Effector memory CD8-positive, alpha-beta T cell (primary cell): ENCODE data around the gene CCDC102A.

ENCODE experiments used
- ATAC-seq: fragments of 150-1000 bp; cut with Tn5 transposase; replicated peaks from 2 replicates; pipeline ENCODE4 v1.10.0; 2021; ENCODE audit warnings: mild to moderate bottlenecking, moderate library complexity
- DNase-seq, 3 experiments: peaks; one replicate each; pipeline ENCODE4 v3.0.0; 2021
- H3K27ac Mint-ChIP-seq, 2 donors: one replicate each; pipeline ENCODE4 v1.8.0; 2022; ENCODE audit warnings: mild to moderate bottlenecking in 2 of 2, mixed read lengths in 2 of 2, moderate library complexity in 2 of 2
- H3K27me3 Mint-ChIP-seq, 2 donors: one replicate each; pipeline ENCODE4 v1.8.0; 2022; ENCODE audit warnings: mixed read lengths in 2 of 2
- H3K36me3 Mint-ChIP-seq: one replicate; pipeline ENCODE4 v1.8.0; 2022; ENCODE audit warnings: mild to moderate bottlenecking, moderate library complexity, mixed read lengths; ENCODE audit not compliant: insufficient read depth
- H3K4me1 Mint-ChIP-seq, 2 donors: one replicate each; pipeline ENCODE4 v1.8.0; 2022; ENCODE audit warnings: low read depth in 2 of 2, mixed read lengths in 2 of 2
- H3K4me3 Mint-ChIP-seq, 2 donors: one replicate each; pipeline ENCODE4 v1.8.0; 2022; ENCODE audit warnings: mild to moderate bottlenecking in 2 of 2, mixed read lengths in 2 of 2, moderate library complexity in 2 of 2
- H3K9me3 Mint-ChIP-seq, 2 donors: one replicate each; pipeline ENCODE4 v1.8.0; 2022; ENCODE audit warnings: mixed read lengths in 2 of 2

CCDC102A gene

DNA sequence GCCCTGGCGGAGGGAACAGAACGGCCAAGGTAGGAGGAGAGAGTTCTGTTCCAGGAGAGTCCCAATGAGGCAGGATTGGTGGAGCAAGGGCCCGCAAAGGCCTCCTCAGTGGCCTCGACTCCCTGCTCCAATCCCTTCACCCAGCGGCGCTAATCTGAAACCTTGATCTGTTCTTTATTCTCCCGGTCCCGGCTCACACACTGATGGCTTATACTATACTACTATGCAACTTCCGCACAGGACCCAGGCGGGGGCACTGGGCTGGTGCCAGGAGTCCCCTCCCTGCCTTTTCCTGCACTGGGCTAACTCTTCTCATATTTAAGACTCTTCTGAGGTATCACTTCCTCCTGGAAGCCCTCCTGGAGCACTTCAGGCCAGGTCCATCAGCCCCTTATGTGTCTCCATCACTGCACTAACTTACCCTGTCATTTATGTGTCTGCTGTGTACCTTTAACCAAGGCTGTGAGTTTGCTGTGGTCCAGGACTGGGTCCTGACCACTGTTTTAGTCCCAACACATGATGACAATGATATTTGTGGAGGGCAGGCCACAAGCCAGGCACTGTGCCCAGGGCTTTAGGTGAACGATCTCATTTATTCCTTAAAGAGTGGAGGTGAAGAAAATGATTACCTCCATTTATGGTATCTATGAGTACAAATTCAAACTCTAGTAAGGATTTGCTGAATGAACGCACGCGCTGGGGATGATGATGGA lies 6.8 kb downstream of the CCDC102A start:
- H3K27ac Mint-ChIP-seq, result peak overlapping the region; percentile 85 to 97
- peaks cover 48 to 49% of the 10 kb centered on the region in 2 donors for H3K4me1 Mint-ChIP-seq
- H3K36me3 Mint-ChIP-seq, result peaks cover 18% of the 10 kb centered on the region
- peak overlapping the region; percentile 72 to 84 for H3K4me3 Mint-ChIP-seq
- H3K27me3 Mint-ChIP-seq, result no peaks in the 10 kb centered on the region
- DNase-seq (no peak), ATAC-seq (peak; percentile 13)
- no peaks in the 10 kb centered on the region for H3K9me3 Mint-ChIP-seq

DNA sequence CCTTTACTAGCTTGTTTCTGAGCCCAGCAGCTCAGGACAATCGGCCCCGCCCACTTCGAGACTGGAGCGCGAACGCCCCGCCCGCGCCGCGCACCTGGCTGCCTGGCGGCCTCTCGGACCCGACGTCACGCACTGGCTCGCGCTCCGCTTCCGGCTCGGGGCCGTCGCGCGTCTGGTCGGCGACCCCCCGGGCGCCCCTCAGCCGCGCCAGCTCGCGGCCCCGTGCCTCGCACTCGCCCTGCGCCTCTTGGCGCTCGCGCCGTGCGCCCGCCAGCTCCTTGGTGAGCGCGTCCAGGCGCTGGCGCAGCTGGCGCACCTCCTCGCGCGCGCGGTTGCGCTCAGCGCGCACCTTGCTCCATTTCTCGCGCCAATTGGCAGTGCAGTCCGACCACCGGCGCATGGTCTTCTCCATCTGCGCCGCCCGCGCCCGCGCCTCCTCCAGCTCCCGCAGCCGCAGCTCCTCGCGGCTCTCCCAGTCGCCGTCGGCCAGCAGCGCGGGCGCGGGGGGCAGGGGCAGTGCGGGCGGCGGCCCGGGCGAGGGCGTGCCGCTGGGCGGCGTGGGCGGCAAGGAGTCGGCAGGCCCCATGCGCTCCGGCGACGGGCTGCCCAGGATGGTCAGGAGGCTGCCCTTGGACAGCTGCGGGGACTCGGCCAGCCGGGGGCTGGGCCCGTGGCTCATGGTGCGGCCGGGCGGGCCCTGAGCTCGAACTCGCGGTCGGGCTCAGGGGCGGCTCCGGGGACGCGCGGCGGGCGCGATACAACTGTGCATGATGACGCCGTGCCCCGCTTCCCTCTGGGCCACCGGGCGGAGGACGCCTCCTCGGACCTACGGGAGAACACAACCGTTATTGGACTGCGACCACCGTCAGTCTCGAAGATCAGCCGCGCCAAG lies 7.6 kb downstream of the CCDC102A start:
- DNase-seq (no peak), ATAC-seq (no peak)
- Mint-ChIP-seq H3K9me3 (no peaks in the 10 kb centered on the region), H3K27ac (peak overlapping the region in 1 of 2 donors; percentile 97), H3K36me3 (peaks cover 18% of the 10 kb centered on the region), H3K27me3 (no peaks in the 10 kb centered on the region), H3K4me3 (peak overlapping the region in 1 of 2 donors; percentile 15), H3K4me1 (peaks cover 40 to 41% of the 10 kb centered on the region in 2 donors)

DNA sequence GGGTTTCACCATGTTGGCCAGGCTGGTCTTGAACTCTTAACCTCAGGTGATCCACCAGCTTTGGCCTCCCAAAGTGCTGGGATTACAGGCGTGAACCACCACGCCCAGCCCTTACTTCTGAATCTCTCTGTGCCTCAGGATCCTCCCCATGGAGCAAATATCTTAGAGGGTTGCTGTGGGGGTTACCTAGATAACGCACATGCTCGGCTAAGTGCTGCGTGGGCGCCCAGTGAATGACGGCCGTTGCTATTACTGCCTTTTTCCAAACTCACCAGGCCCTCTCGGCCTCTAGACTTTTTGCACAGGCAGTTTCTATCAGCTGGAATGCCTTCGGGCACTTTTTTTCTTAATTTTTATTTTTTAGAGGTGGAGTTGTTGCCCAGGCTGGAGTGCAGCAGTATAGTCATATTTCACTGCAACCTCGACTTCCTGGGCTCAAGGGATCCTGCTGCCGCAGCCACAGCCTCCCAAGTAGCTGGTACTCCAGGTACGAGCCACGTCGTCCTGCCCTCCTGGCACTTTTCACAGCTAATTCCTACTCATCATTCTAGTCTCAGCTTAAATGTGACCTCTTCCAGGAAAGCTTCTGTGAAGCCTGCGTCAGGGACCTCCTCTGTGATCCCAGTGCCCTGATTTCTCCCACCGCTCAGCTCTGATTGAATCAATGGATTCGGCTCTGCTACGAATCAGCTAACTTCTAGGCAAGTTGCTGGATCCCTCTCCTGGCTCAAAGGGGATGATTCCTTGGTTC lies 8.6 kb downstream of the CCDC102A start:
- no peak overlapping the region for H3K27ac Mint-ChIP-seq
- no peak overlapping the region for H3K4me3 Mint-ChIP-seq
- no peaks in the 10 kb centered on the region for H3K27me3 Mint-ChIP-seq
- peaks cover 33 to 35% of the 10 kb centered on the region in 2 donors for H3K4me1 Mint-ChIP-seq
- peaks cover 18% of the 10 kb centered on the region for H3K36me3 Mint-ChIP-seq
- H3K9me3 Mint-ChIP-seq, result no peaks in the 10 kb centered on the region
- DNase-seq (no peak), ATAC-seq (no peak)

DNA sequence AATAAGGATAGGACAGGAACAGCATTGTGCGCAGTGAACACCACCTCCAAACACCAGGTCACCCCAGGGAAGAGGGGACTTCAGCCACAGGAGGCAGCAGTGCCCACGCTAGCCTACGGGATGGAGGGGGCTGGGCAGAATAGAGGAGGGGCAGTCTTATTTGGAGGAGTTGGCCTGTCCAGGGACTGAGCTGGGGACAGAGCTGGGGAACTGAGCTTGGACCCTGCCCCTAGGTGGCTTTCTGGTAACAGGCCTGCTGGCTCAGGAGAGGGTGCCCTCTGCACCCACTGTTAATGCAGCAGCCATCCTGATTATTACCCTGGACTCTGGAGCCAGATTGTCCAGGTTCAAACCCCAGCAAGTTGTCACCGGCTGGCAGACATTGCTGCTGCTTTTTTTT lies 9.3 kb downstream of the CCDC102A start:
- H3K27me3 Mint-ChIP-seq, result no peaks in the 10 kb centered on the region
- no peak overlapping the region for H3K27ac Mint-ChIP-seq
- H3K4me1 Mint-ChIP-seq, result peaks cover 30 to 32% of the 10 kb centered on the region in 2 donors
- DNase-seq (no peak), ATAC-seq (no peak)
- H3K36me3 Mint-ChIP-seq, result peaks cover 18% of the 10 kb centered on the region
- H3K9me3 Mint-ChIP-seq, result no peaks in the 10 kb centered on the region
- H3K4me3 Mint-ChIP-seq, result no peak overlapping the region

DNA sequence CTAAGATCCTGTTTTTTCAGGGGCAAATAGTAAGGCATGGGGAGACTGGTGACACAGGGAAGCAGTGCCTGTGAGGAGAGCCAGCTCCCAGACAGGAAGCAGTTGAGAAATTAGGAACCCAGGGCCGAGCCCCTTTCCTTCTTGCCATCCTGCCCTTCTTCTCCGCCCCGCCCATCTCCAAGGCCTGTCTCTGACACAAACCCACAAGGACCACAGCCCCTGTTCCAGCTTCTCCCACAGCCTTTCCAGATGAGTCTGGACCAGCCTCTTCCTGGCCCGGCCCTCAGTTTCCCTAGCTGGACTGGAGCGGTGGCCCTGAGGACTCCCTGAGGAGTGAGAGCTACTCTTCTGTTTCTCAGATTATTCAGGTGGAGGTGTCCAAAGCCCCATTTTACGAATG lies 9.9 kb downstream of the CCDC102A start:
- H3K27me3 Mint-ChIP-seq, result no peaks in the 10 kb centered on the region
- H3K36me3 Mint-ChIP-seq, result peaks cover 18% of the 10 kb centered on the region
- H3K4me1 Mint-ChIP-seq, result peaks cover 25 to 27% of the 10 kb centered on the region in 2 donors
- no peak overlapping the region for H3K27ac Mint-ChIP-seq
- no peak for DNase-seq
- ATAC-seq, result no peak
- H3K9me3 Mint-ChIP-seq, result no peaks in the 10 kb centered on the region
- H3K4me3 Mint-ChIP-seq, result no peak overlapping the region

DNA sequence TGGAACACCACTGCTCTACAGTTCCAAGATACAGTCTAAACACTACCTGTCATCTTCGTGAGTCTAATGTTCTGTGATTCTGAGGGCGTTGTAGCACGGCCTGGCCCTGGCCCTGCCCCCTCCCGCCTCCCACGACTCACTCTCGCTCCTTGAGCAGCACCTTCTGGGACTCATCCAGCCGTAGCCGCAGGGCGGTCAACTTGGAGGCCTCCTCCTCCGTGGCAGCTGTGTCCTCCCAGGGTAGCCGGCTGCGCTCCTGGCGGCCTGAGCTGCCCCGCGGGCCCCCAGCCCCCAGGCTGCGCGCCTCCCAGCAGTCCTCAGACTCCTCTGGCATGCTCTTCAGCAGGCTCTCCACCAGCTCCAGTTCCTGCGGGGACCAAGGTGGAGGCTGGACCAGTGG lies 10.6 kb downstream of the CCDC102A start:
- DNase-seq (no peak), ATAC-seq (no peak)
- H3K4me3 Mint-ChIP-seq, result no peak overlapping the region
- H3K27ac Mint-ChIP-seq, result no peak overlapping the region
- peaks cover 16% of the 10 kb centered on the region for H3K36me3 Mint-ChIP-seq
- peaks cover 17 to 20% of the 10 kb centered on the region in 2 donors for H3K4me1 Mint-ChIP-seq
- H3K9me3 Mint-ChIP-seq, result no peaks in the 10 kb centered on the region
- H3K27me3 Mint-ChIP-seq, result no peaks in the 10 kb centered on the region

DNA sequence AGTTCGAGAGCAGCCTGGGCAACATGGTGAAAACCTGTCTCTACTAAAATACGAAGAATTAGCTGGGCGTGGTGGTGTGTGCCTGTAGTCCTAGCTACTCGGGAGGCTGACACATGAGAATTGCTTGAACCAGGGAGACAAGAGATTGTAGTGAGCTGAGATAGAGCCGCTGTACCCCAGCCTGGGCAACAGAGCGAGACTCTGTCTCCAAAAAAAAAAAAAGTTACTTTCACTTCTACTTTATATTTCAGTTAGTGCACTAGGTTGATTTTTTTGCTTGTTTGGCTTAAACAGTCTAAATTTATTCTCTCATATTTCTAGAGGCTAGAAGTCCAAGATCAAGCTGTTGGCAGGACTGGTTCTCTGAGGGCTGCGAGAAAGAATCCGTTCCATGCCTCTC lies 13.4 kb downstream of the CCDC102A start:
- DNase-seq, result no peak
- H3K9me3 Mint-ChIP-seq, result no peaks in the 10 kb centered on the region
- peak overlapping the region; percentile 25 to 26 for H3K27ac Mint-ChIP-seq
- no peaks in the 10 kb centered on the region for H3K27me3 Mint-ChIP-seq
- no peak for ATAC-seq
- peaks cover 13% of the 10 kb centered on the region for H3K36me3 Mint-ChIP-seq
- peaks cover 11 to 12% of the 10 kb centered on the region in 2 donors for H3K4me1 Mint-ChIP-seq
- H3K4me3 Mint-ChIP-seq, result no peak overlapping the region

DNA sequence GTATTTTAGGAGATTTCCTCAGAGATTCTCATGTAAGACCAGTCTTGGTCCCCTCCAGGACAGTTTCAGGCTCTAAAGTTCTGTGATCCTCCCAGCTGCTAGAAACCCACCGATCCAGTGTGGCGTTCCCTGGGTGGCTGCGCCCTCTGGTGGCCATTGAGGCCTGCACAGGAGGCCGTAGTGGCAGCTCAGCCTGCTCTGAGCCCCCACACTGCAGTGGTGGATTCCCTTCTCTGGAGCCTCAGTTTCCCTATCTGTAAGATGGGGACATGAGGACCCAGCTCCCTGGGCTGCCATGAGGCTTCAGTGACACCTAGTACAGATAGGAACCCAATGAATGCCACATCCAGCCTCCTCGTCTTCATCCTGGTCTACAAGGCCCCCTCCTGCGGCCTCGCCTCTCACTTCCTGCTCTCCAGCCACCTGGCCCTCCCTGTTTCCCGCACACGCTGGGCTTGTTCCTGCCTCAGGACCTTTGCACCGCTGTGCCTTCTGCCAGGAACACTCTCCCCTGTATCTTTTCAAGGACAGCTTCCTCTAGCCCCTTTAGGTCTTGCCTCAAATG lies 16.5 kb downstream of the CCDC102A start:
- ATAC-seq (peak; percentile 99), DNase-seq (peak; percentile 78 to 80 (median 80))
- no peaks in the 10 kb centered on the region for H3K27me3 Mint-ChIP-seq
- H3K9me3 Mint-ChIP-seq, result no peaks in the 10 kb centered on the region
- peaks cover 11% of the 10 kb centered on the region for H3K36me3 Mint-ChIP-seq
- no peak overlapping the region for H3K4me3 Mint-ChIP-seq
- H3K27ac Mint-ChIP-seq, result peak overlapping the region in 1 of 2 donors; percentile 15
- peaks cover 10 to 11% of the 10 kb centered on the region in 2 donors for H3K4me1 Mint-ChIP-seq

DNA sequence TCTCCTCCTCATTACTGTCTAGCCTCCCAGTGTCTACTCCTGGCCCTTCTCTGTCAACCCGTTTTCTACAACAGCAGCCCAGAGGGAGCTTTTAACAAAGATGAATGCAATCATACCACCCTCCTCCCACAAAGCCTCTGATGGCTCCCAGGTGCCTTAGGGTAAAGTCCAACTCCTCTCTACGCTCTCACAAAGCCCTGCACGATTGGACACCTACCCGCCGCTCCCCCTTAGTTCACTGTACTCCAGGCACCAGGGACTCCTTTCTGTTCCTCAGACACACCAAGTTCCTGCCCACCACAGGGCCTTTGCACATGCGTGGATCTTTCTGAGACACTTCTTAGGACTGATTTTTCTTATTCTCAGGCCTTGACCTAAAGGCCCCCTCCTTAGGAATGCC lies 17.4 kb downstream of the CCDC102A start:
- Mint-ChIP-seq H3K27ac (no peak overlapping the region), H3K9me3 (no peaks in the 10 kb centered on the region), H3K36me3 (peaks cover 11% of the 10 kb centered on the region), H3K4me3 (no peak overlapping the region), H3K4me1 (peaks cover 10 to 11% of the 10 kb centered on the region in 2 donors), H3K27me3 (no peaks in the 10 kb centered on the region)
- ATAC-seq (no peak), DNase-seq (no peak)

DNA sequence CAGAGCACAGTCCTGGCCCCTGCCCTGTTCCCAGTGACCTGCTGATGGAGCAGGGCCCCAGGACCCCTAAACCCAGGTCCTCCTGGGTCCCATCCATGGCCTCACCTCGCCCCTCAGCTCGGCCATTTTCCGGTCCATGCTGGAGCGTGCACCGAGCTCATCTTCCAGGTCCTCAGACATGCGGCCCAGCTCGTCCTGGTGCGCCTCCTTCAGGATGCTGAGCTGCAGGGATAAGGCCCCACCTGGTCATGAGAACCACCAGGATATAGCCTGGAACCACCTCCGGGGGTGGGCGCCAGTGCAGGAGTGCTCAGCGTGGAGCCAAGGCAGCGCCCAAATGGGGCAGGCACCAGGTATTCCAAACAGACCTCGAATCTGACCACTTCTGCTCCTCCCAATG lies 17.9 kb downstream of the CCDC102A start:
- Mint-ChIP-seq H3K9me3 (no peaks in the 10 kb centered on the region), H3K27ac (no peak overlapping the region), H3K36me3 (peaks cover 9% of the 10 kb centered on the region), H3K4me1 (peaks cover 10 to 11% of the 10 kb centered on the region in 2 donors), H3K4me3 (no peak overlapping the region), H3K27me3 (no peaks in the 10 kb centered on the region)
- no peak for DNase-seq
- ATAC-seq, result no peak

DNA sequence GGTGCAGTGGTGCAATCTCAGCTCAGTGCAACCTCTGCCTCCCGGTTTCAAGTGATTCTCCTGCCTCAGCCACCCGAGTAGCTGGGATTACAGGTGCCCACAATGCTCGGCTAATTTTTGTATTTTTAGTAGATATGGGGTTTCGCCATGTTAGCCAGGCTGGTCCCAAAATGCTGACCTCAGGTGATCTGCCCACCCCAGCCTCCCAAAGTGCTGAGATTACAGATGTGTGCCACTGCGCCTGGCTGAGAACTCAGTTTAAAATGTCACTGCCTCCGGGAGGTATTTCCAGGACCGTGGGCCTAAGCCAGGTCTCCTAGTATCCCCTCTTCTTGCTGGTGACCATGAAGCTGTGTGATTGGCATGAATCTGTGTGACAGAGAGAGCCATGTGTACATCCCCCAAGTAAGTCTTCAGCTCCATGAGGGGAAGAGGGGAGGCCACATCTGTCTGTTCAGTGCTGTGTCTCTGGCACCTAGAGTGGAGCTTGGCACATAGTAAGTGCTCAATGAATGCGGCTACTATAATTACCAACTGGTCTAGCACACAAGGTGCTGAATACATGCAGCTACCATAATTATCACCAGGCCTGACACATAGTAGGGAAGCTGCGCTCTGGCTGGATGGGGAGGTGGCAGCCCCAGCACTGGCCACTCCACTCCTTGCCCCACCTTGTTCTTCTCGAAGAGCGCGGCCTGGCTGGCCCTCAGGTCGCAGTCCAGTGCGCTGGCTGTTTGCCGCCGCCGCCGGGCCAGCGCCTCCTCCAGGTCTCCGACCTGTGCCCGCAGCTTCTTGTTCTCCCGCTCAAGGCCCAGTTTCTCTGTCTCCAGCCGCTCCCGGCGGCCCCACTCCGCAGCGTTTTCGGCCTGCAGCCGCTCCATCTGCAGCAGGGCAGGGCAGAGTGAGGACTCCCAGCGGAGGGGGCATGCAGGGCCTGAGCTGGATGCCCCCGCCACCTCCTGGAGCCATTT lies 18.7 kb downstream of the CCDC102A start:
- Mint-ChIP-seq H3K9me3 (no peaks in the 10 kb centered on the region), H3K36me3 (peaks cover 14% of the 10 kb centered on the region), H3K4me3 (no peak overlapping the region), H3K27me3 (no peaks in the 10 kb centered on the region), H3K27ac (peak overlapping the region in 1 of 2 donors; percentile 68), H3K4me1 (peaks cover 8 to 10% of the 10 kb centered on the region in 2 donors)
- no peak for ATAC-seq
- no peak for DNase-seq

DNA sequence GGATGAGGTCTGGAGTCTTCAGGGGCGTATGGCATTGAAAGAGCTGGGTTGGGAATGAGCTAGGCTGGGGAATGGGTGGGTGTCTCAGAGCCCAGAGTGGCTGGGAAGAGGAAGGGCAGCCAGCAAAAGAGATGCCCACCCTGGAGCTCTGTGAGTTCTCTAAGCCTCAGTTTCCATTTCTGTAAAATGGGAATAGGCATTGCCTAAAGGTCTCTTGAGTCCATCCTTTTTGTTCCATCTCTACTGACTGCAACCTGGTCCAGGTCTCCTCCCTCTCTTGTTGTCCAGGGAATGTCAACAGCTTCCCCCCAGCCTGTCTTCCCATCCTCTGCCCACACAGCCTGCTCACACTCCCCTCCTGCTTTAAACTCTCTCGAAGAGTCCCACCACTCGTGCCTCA lies 19.6 kb downstream of the CCDC102A start:
- peaks cover 17% of the 10 kb centered on the region for H3K36me3 Mint-ChIP-seq
- H3K4me3 Mint-ChIP-seq, result no peak overlapping the region
- no peaks in the 10 kb centered on the region for H3K9me3 Mint-ChIP-seq
- no peaks in the 10 kb centered on the region for H3K27me3 Mint-ChIP-seq
- H3K27ac Mint-ChIP-seq, result peak overlapping the region; percentile 10 to 68
- H3K4me1 Mint-ChIP-seq, result peaks cover 8% of the 10 kb centered on the region in 2 donors
- no peak for ATAC-seq
- no peak for DNase-seq
